Placental pericyte (primary cell): ENCODE results near the gene FAIM. TPM values are rescaled to one million over a fixed set of nuclear protein-coding genes. Genes with fewer than 3 reads are reported as not detected.

ENCODE experiments used
- total RNA-seq: library from RNA; depleted of rRNA; stranded (reverse); fragments of >200 nt; gene quantifications from 2 replicates; pipeline ENCODE4 v1.2.3, GENCODE V29; 2012

FAIM gene
- 7.4 and 8.2 TPM in 2 replicates for total RNA-seq

GRCh38 chr3:138608322-138609135 lies at the start of gene FAIM:
Gene FAIM (plus strand): TSS chr3:138608771. CDS start chr3:138619727, 10,956 bp downstream.

GRCh38 chr3:138594150-138594934 lies 14.2 kb upstream of the FAIM start, which contains the start of gene CEP70:
Gene CEP70 (minus strand): TSS chr3:138594260. CDS start chr3:138572927, 21,333 bp downstream.

Other genes with a start within 250 kb of the FAIM start
- gene ESYT3, start 174.2 kb upstream of the FAIM start, total RNA-seq, result under 0.01 TPM in 1 of 2 replicates, not detected in the other
- gene CEP70, start 14.5 kb upstream of the FAIM start, total RNA-seq, result 11.0 and 17.1 TPM in 2 replicates
- gene PIK3CB, start 226.2 kb downstream of the FAIM start, total RNA-seq, result 12.2 and 13.1 TPM in 2 replicates